Measurements from ENCODE around the gene CPTP.
A peak's percentile ranks its signal among the peaks of the same experiment; 100 is the strongest.

Gene CPTP

DNA sequence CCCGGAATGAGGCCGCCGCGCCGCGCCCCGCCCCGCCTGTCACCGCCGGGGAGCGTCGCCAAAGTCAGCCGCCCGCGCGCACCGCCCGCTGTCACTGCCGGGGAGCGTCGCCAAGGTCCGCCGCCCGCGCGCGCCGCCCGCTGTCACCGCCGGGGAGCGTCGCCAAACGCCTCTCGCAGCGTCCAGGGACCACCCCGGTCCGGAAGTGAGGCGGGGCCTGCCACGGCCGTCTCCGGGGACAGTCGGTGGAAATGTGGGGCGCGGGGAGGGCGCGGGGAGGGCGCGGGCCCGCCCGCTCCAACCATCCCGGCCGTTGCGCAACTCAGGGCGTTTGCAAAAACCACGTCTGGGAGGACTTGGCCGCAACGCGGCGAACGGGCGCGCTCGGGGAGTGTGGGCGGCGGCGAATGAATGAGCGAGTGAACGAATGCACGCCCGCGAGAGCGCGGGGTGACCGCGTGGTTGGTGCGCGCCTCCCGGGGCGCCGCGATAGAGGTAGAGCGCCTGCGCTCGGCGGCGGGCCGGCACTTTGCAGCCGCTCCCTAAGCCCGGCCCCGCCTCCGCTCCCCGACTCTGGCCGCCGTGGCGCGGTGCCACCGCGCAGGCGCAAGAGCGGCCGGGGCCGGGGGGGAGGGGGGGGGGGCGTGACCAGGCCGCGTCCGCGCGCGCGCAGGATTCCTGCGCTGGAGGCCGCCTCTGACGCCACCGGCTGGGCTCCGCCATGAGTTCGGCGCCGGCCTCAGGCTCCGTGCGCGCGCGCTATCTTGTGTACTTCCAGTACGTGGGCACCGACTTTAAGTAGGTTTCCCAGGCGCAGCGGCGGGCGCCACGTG, 16.5 kb upstream of the CPTP start, which contains the start of the genes ACAP3 and PUSL1:
ACAP3 (minus strand) TSS at position 8 of the 833 bp plus-strand sequence. CDS start 115 bp downstream, outside the sequence.
PUSL1 (plus strand) TSS at position 675 of the 833 bp plus-strand sequence; CDS start at position 722, 47 bp downstream.
- H2BK5ac ChIP-seq (ENCODE audit: low read length) = peak within 1 kb of the TSS; percentile 82
- no peaks in the 10 kb centered on the region for H3K9me3 ChIP-seq (replicated peaks in 1 of 2; ENCODE audit: control insufficient read depth in 2 of 2, insufficient read depth in 1 of 2, low read depth in 1 of 2, low read length in 2 of 2)
- peak within 1 kb of the TSS; percentile 100 for H2AK5ac ChIP-seq (ENCODE audit: low read depth, low read length)
- peaks cover 0 to 2% (median 0%) of the 10 kb centered on the region in 3 experiments for H3K27me3 ChIP-seq (ENCODE audit: control insufficient read depth in 3 of 3, insufficient read depth in 3 of 3, low read depth in 1 of 3, low read length in 3 of 3)
- H3K4ac ChIP-seq (ENCODE audit: low read length) = peak within 1 kb of the TSS; percentile 76
- H3K9ac ChIP-seq (ENCODE audit: low read depth, low read length, poor library complexity) = peak within 1 kb of the TSS; percentile 97
- peak within 1 kb of the TSS; percentile 93 for H3K4me2 ChIP-seq (ENCODE audit: insufficient read depth, low read length, poor library complexity, severe bottlenecking)
- peak within 1 kb of the TSS; percentile 96 for H3K23ac ChIP-seq (ENCODE audit: low read depth, low read length, poor library complexity)
- H4K91ac ChIP-seq (ENCODE audit: low read depth, low read length, poor library complexity) = no peak within 1 kb of the TSS
- peak within 1 kb of the TSS; percentile 61 for H2BK120ac ChIP-seq (ENCODE audit: low read depth, low read length)
- DNase-seq (ENCODE audit: low spot score) = peak; percentile 89
- H2AFZ ChIP-seq (ENCODE audit: low read length) = peak within 1 kb of the TSS; percentile 96
- peak within 1 kb of the TSS; percentile 100 for H3K14ac ChIP-seq (ENCODE audit: low read length)
- peak within 1 kb of the TSS; percentile 85 for H3K27ac ChIP-seq (replicated peaks; ENCODE audit: low read length)
- no CpG with 5 or more reads among the region's 131 CpGs for WGBS, 2 donors (ENCODE audit: extremely low coverage in 2 of 2, insufficient read length in 2 of 2, insufficient replicate concordance in 1 of 2)
- peak within 1 kb of the TSS; percentile 46 for H2BK12ac ChIP-seq (ENCODE audit: low read length)
- peak within 1 kb of the TSS; percentile 75 to 94 for H3K4me3 ChIP-seq (ENCODE audit: low read length in 2 of 2)
- H3K4me1 ChIP-seq (ENCODE audit: control insufficient read depth in 2 of 2, insufficient read depth in 1 of 2, low read depth in 1 of 2, low read length in 2 of 2) = peaks cover 36 to 38% of the 10 kb centered on the region in 2 donors
- H3K36me3 ChIP-seq (replicated peaks in 1 of 2; ENCODE audit: control insufficient read depth in 2 of 2, insufficient read depth in 2 of 2, low read length in 2 of 2) = peaks cover 27 to 39% of the 10 kb centered on the region in 2 donors
- peak within 1 kb of the TSS; percentile 37 for H2BK15ac ChIP-seq (ENCODE audit: low read length)
- peaks cover 19% of the 10 kb centered on the region for H3K79me1 ChIP-seq (ENCODE audit: low read depth, low read length)
- peak within 1 kb of the TSS; percentile 98 for H3K18ac ChIP-seq (ENCODE audit: low read length)
- peak within 1 kb of the TSS; percentile 82 for H4K8ac ChIP-seq (ENCODE audit: low read depth, low read length)

GRCh38 chr1:1308756-1309250, 15.8 kb upstream of the CPTP start:
- H2BK12ac ChIP-seq (ENCODE audit: low read length) = no peak overlapping the region

GRCh38 chr1:1309251-1310108, 15.1 kb upstream of the CPTP start:
- H3K27me3 ChIP-seq (ENCODE audit: control insufficient read depth in 3 of 3, insufficient read depth in 3 of 3, low read depth in 1 of 3, low read length in 3 of 3) = peaks cover 0 to 2% (median 0%) of the 10 kb centered on the region in 3 experiments
- peak overlapping the region; percentile 75 to 94 for H3K4me3 ChIP-seq (ENCODE audit: low read length in 2 of 2)
- H4K8ac ChIP-seq (ENCODE audit: low read depth, low read length) = peak overlapping the region; percentile 82
- H2BK5ac ChIP-seq (ENCODE audit: low read length) = peak overlapping the region; percentile 82
- H3K9me3 ChIP-seq (replicated peaks in 1 of 2; ENCODE audit: control insufficient read depth in 2 of 2, insufficient read depth in 1 of 2, low read depth in 1 of 2, low read length in 2 of 2) = no peaks in the 10 kb centered on the region
- peak overlapping the region; percentile 17 for H3K14ac ChIP-seq (ENCODE audit: low read length)
- WGBS, 2 donors (ENCODE audit: extremely low coverage in 2 of 2, insufficient read length in 2 of 2, insufficient replicate concordance in 1 of 2) = no CpG with 5 or more reads among the region's 57 CpGs
- peaks cover 39 to 52% of the 10 kb centered on the region in 2 donors for H3K36me3 ChIP-seq (replicated peaks in 1 of 2; ENCODE audit: control insufficient read depth in 2 of 2, insufficient read depth in 2 of 2, low read length in 2 of 2)
- DNase-seq (ENCODE audit: low spot score) = no peak
- peaks cover 33 to 35% of the 10 kb centered on the region in 2 donors for H3K4me1 ChIP-seq (ENCODE audit: control insufficient read depth in 2 of 2, insufficient read depth in 1 of 2, low read depth in 1 of 2, low read length in 2 of 2)
- no peak overlapping the region for H3K27ac ChIP-seq (replicated peaks; ENCODE audit: low read length)
- peak overlapping the region; percentile 61 for H2BK120ac ChIP-seq (ENCODE audit: low read depth, low read length)
- H4K91ac ChIP-seq (ENCODE audit: low read depth, low read length, poor library complexity) = no peak overlapping the region
- H3K23ac ChIP-seq (ENCODE audit: low read depth, low read length, poor library complexity) = peak overlapping the region; percentile 96
- H2BK15ac ChIP-seq (ENCODE audit: low read length) = no peak overlapping the region
- H2BK12ac ChIP-seq (ENCODE audit: low read length) = no peak overlapping the region
- H3K4me2 ChIP-seq (ENCODE audit: insufficient read depth, low read length, poor library complexity, severe bottlenecking) = peak overlapping the region; percentile 93
- peak overlapping the region; percentile 98 for H2AK5ac ChIP-seq (ENCODE audit: low read depth, low read length)
- peak overlapping the region; percentile 98 for H3K18ac ChIP-seq (ENCODE audit: low read length)
- no peak overlapping the region for H3K4ac ChIP-seq (ENCODE audit: low read length)
- H3K9ac ChIP-seq (ENCODE audit: low read depth, low read length, poor library complexity) = peak overlapping the region; percentile 97
- no peak overlapping the region for H2AFZ ChIP-seq (ENCODE audit: low read length)
- peaks cover 20% of the 10 kb centered on the region for H3K79me1 ChIP-seq (ENCODE audit: low read depth, low read length)

More at GRCh38 chr1:1308756-1309250, 15.8 kb upstream of the CPTP start:
- Histone ChIP-seq H2BK120ac (ENCODE audit: low read depth, low read length) (peak overlapping the region; percentile 61), H3K79me1 (ENCODE audit: low read depth, low read length) (peaks cover 20% of the 10 kb centered on the region), H3K4me1 (ENCODE audit: control insufficient read depth in 2 of 2, insufficient read depth in 1 of 2, low read depth in 1 of 2, low read length in 2 of 2) (peaks cover 36 to 38% of the 10 kb centered on the region in 2 donors), H4K91ac (ENCODE audit: low read depth, low read length, poor library complexity) (no peak overlapping the region), H2AK5ac (ENCODE audit: low read depth, low read length) (peak overlapping the region; percentile 98), H2AFZ (ENCODE audit: low read length) (peak overlapping the region; percentile 96), H3K36me3 (replicated peaks in 1 of 2; ENCODE audit: control insufficient read depth in 2 of 2, insufficient read depth in 2 of 2, low read length in 2 of 2) (peaks cover 34 to 46% of the 10 kb centered on the region in 2 donors), H3K23ac (ENCODE audit: low read depth, low read length, poor library complexity) (peak overlapping the region; percentile 96), H3K27me3 (ENCODE audit: control insufficient read depth in 3 of 3, insufficient read depth in 3 of 3, low read depth in 1 of 3, low read length in 3 of 3) (peaks cover 0 to 2% (median 0%) of the 10 kb centered on the region in 3 experiments), H3K27ac (replicated peaks; ENCODE audit: low read length) (no peak overlapping the region), H3K9me3 (replicated peaks in 1 of 2; ENCODE audit: control insufficient read depth in 2 of 2, insufficient read depth in 1 of 2, low read depth in 1 of 2, low read length in 2 of 2) (no peaks in the 10 kb centered on the region), H3K4ac (ENCODE audit: low read length) (no peak overlapping the region), H3K9ac (ENCODE audit: low read depth, low read length, poor library complexity) (peak overlapping the region; percentile 97), H3K4me2 (ENCODE audit: insufficient read depth, low read length, poor library complexity, severe bottlenecking) (peak overlapping the region; percentile 93), H4K8ac (ENCODE audit: low read depth, low read length) (peak overlapping the region; percentile 82), H3K18ac (ENCODE audit: low read length) (peak overlapping the region; percentile 98), H2BK5ac (ENCODE audit: low read length) (peak overlapping the region; percentile 82), H2BK15ac (ENCODE audit: low read length) (peak overlapping the region; percentile 26), H3K14ac (ENCODE audit: low read length) (peak overlapping the region; percentile 17), H3K4me3 (ENCODE audit: low read length in 2 of 2) (peak overlapping the region; percentile 75 to 94)
- DNase-seq (ENCODE audit: low spot score) = no peak
- no CpG with 5 or more reads among the region's 66 CpGs for WGBS, 2 donors (ENCODE audit: extremely low coverage in 2 of 2, insufficient read length in 2 of 2, insufficient replicate concordance in 1 of 2)
